ENCODE data around the gene STX17.

The STX17 gene

GRCh38 chr9:99911600-99911999 is 5.1 kb downstream of the STX17 start:
- no peak for DNase-seq

- no peak for DNase-seq
Observed at GRCh38 chr9:99916650-99917049, 10.2 kb downstream of the STX17 start.

- DNase-seq: no peak
Observed at GRCh38 chr9:99918134-99918533, 11.7 kb downstream of the STX17 start.

- no peak for DNase-seq
Observed at GRCh38 chr9:99919930-99920329, 13.5 kb downstream of the STX17 start.

GRCh38 chr9:99921875-99922710 is 15.6 kb downstream of the STX17 start:
- DNase-seq: no peak

GRCh38 chr9:99922711-99923030 is 16.2 kb downstream of the STX17 start:
- no peak for DNase-seq

GRCh38 chr9:99925541-99925940 is 19.1 kb downstream of the STX17 start:
- DNase-seq: no peak

GRCh38 chr9:99929652-99930051 is 23.2 kb downstream of the STX17 start:
- no peak for DNase-seq

- DNase-seq: no peak
Observed at GRCh38 chr9:99931155-99931840, 24.8 kb downstream of the STX17 start.

- DNase-seq: no peak
Observed at GRCh38 chr9:99936947-99937587, 30.6 kb downstream of the STX17 start.

GRCh38 chr9:99947395-99947794 is 40.9 kb downstream of the STX17 start:
- no peak for DNase-seq

GRCh38 chr9:99948482-99948881 is 42.0 kb downstream of the STX17 start:
- no peak for DNase-seq

GRCh38 chr9:99948896-99949295 is 42.4 kb downstream of the STX17 start:
- no peak for DNase-seq

GRCh38 chr9:99953861-99954507 is 47.5 kb downstream of the STX17 start:
- no peak for DNase-seq

- no peak for DNase-seq
Observed at GRCh38 chr9:99954819-99955218, 48.4 kb downstream of the STX17 start.

- no peak for DNase-seq
Observed at GRCh38 chr9:99955606-99956005, 49.2 kb downstream of the STX17 start.

- DNase-seq: no peak
Observed at GRCh38 chr9:99962680-99963261, 56.3 kb downstream of the STX17 start.

GRCh38 chr9:99964336-99964735 is 57.9 kb downstream of the STX17 start:
- no peak for DNase-seq

- no peak for DNase-seq
Observed at GRCh38 chr9:99966001-99966400, 59.5 kb downstream of the STX17 start.

GRCh38 chr9:99966716-99967115 is 60.3 kb downstream of the STX17 start:
- no peak for DNase-seq

GRCh38 chr9:99967457-99967856 is 61.0 kb downstream of the STX17 start:
- DNase-seq: no peak

- DNase-seq: no peak
Observed at GRCh38 chr9:99970481-99970880, 64.0 kb downstream of the STX17 start.

GRCh38 chr9:99971410-99971809 is 65.0 kb downstream of the STX17 start:
- DNase-seq: no peak
